ENCODE results near the gene ADAMTS3. TPM values are rescaled to one million over a fixed set of nuclear protein-coding genes. Genes with fewer than 3 reads are reported as not detected.

The ADAMTS3 gene
- total RNA-seq, 1 donor, result 2.2 TPM

- Histone ChIP-seq H3K36me3 (ENCODE audit: insufficient read depth, low read length) (no peaks in the 10 kb centered on the region), H3K9me3 (ENCODE audit: low read depth, low read length) (no peaks in the 10 kb centered on the region), H3K4me1 (ENCODE audit: insufficient read depth, low read length) (peaks cover 6% of the 10 kb centered on the region), H4K20me1 (ENCODE audit: insufficient read depth, low read length) (no peaks in the 10 kb centered on the region), H3K4me3 (ENCODE audit: insufficient read depth, low read length) (no peak overlapping the region), H3K27me3 (ENCODE audit: insufficient read depth, low read length) (no peaks in the 10 kb centered on the region), H3K4me2 (ENCODE audit: insufficient read depth, low read length) (no peak overlapping the region), H3K79me2 (ENCODE audit: insufficient read depth, low read length) (no peaks in the 10 kb centered on the region), H3K27ac (ENCODE audit: low read depth, low read length) (no peak overlapping the region), H2AFZ (ENCODE audit: low read length) (no peak overlapping the region)
- TF ChIP-seq CTCF (IDR thresholded peaks at IDR 0.05; ENCODE audit: extremely low read depth, low read depth, low read length), result no peak
- no peak for DNase-seq (ENCODE audit: insufficient read length, low spot score, missing footprints)
Measured at GRCh38 chr4:72486991-72487390, 82.0 kb downstream of the ADAMTS3 start.

DNA sequence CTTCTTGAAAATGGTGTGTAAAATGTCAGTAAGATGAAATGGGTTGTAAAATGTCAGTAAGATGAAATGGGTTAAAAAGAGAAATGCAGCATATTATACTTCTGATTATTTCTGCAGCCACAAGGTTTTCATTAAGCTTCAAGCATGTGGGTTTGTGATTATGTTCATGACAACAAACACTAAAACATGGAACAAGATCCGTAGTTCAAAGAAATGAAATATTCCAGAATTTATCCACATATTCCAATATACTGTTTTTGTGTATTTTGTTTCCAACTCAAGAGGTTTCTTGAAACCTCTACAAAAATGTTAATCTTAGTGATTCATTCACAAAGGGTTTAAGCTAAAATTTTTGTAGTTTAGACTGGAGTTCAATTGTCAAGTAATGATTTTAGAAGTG lies 84.0 kb downstream of the ADAMTS3 start:
- Histone ChIP-seq H3K27me3 (ENCODE audit: insufficient read depth, low read length) (no peaks in the 10 kb centered on the region), H3K36me3 (ENCODE audit: insufficient read depth, low read length) (no peaks in the 10 kb centered on the region), H3K4me2 (ENCODE audit: insufficient read depth, low read length) (no peak overlapping the region), H3K9me3 (ENCODE audit: low read depth, low read length) (no peaks in the 10 kb centered on the region), H3K4me3 (ENCODE audit: insufficient read depth, low read length) (no peak overlapping the region), H3K79me2 (ENCODE audit: insufficient read depth, low read length) (no peaks in the 10 kb centered on the region), H4K20me1 (ENCODE audit: insufficient read depth, low read length) (no peaks in the 10 kb centered on the region), H3K4me1 (ENCODE audit: insufficient read depth, low read length) (peaks cover 6% of the 10 kb centered on the region), H3K27ac (ENCODE audit: low read depth, low read length) (no peak overlapping the region), H2AFZ (ENCODE audit: low read length) (no peak overlapping the region)
- DNase-seq (ENCODE audit: insufficient read length, low spot score, missing footprints), result no peak
- TF ChIP-seq CTCF (IDR thresholded peaks at IDR 0.05; ENCODE audit: extremely low read depth, low read depth, low read length), result no peak

- H3K4me2 ChIP-seq (ENCODE audit: insufficient read depth, low read length), result no peak overlapping the region
- no peaks in the 10 kb centered on the region for H3K79me2 ChIP-seq (ENCODE audit: insufficient read depth, low read length)
- DNase-seq (ENCODE audit: insufficient read length, low spot score, missing footprints), result no peak
- H3K9me3 ChIP-seq (ENCODE audit: low read depth, low read length), result no peaks in the 10 kb centered on the region
- no peak overlapping the region for H3K4me3 ChIP-seq (ENCODE audit: insufficient read depth, low read length)
- no peak overlapping the region for H3K27ac ChIP-seq (ENCODE audit: low read depth, low read length)
- no peaks in the 10 kb centered on the region for H3K36me3 ChIP-seq (ENCODE audit: insufficient read depth, low read length)
- no peaks in the 10 kb centered on the region for H3K27me3 ChIP-seq (ENCODE audit: insufficient read depth, low read length)
- H3K4me1 ChIP-seq (ENCODE audit: insufficient read depth, low read length), result no peaks in the 10 kb centered on the region
- H4K20me1 ChIP-seq (ENCODE audit: insufficient read depth, low read length), result no peaks in the 10 kb centered on the region
- H2AFZ ChIP-seq (ENCODE audit: low read length), result no peak overlapping the region
- no peak for TF ChIP-seq CTCF (IDR thresholded peaks at IDR 0.05; ENCODE audit: extremely low read depth, low read depth, low read length)
Measured at GRCh38 chr4:72473434-72473900, 95.6 kb downstream of the ADAMTS3 start.

- H4K20me1 ChIP-seq (ENCODE audit: insufficient read depth, low read length), result no peaks in the 10 kb centered on the region
- no peak overlapping the region for H2AFZ ChIP-seq (ENCODE audit: low read length)
- H3K27ac ChIP-seq (ENCODE audit: low read depth, low read length), result no peak overlapping the region
- TF ChIP-seq CTCF (IDR thresholded peaks at IDR 0.05; ENCODE audit: extremely low read depth, low read depth, low read length), result no peak
- H3K27me3 ChIP-seq (ENCODE audit: insufficient read depth, low read length), result no peaks in the 10 kb centered on the region
- H3K4me1 ChIP-seq (ENCODE audit: insufficient read depth, low read length), result no peaks in the 10 kb centered on the region
- DNase-seq (ENCODE audit: insufficient read length, low spot score, missing footprints), result no peak
- no peaks in the 10 kb centered on the region for H3K9me3 ChIP-seq (ENCODE audit: low read depth, low read length)
- H3K4me2 ChIP-seq (ENCODE audit: insufficient read depth, low read length), result no peak overlapping the region
- H3K36me3 ChIP-seq (ENCODE audit: insufficient read depth, low read length), result no peaks in the 10 kb centered on the region
- no peak overlapping the region for H3K4me3 ChIP-seq (ENCODE audit: insufficient read depth, low read length)
- H3K79me2 ChIP-seq (ENCODE audit: insufficient read depth, low read length), result no peaks in the 10 kb centered on the region
Measured at GRCh38 chr4:72471816-72472215, 97.2 kb downstream of the ADAMTS3 start.

Measured in osteoblast (primary cell).